ENCODE data around the gene SFT2D3. TPM values are rescaled to one million over a fixed set of nuclear protein-coding genes. Genes with fewer than 3 reads are reported as not detected.
A peak's percentile ranks its signal among the peaks of the same experiment; 100 is the strongest.

Gene SFT2D3
- total RNA-seq, 2 donors from 2014 or later = 11.2 to 11.9 TPM

DNA sequence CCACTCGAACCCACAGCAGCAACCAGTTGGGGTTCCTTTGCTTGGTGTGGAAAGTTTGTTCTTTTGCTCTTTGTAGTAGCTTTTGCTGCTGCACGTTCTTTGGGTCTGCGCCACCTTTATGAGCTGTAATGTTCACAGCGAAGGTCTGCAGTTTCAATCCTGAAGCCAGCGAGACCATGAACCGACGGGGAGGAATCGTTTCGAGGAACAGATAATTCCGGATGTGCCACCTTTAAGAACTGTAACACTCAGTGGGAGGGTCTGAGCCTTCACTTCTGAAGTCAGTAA is 41.1 kb upstream of the SFT2D3 start:
- no peak overlapping the region for H3K4me3 ChIP-seq
- H3K9me3 ChIP-seq = no peaks in the 10 kb centered on the region
- ATAC-seq = no peak
- DNase-seq = no peak
- peaks cover 4% of the 10 kb centered on the region for H3K4me1 ChIP-seq
- H3K27ac ChIP-seq = peak overlapping the region in 1 of 4 donors; percentile 44
- intact Hi-C loops (cut with DNase I) = no loop called here
- WGBS, 2 donors = 83 to 85% methylated on average over 10 of the region's 10 CpGs
- H3K27me3 ChIP-seq = peaks cover 0 to 12% of the 10 kb centered on the region in 2 donors
- no peaks in the 10 kb centered on the region for H3K36me3 ChIP-seq (replicated peaks in 1 of 2; ENCODE audit: insufficient read depth in 1 of 2, low read depth in 2 of 2)
- TF ChIP-seq POLR2A (IDR thresholded peaks at IDR 0.05) = no peak
- no peak for TF ChIP-seq CTCF (IDR thresholded peaks at IDR 0.05)

GRCh38 chr2:127661072-127661649 is 40.1 kb upstream of the SFT2D3 start:
- intact Hi-C loops (cut with DNase I) = no loop called here
- 77 to 79% methylated on average over 8 to 14 of the region's 14 CpGs for WGBS, 2 donors
- Histone ChIP-seq H3K27ac (peak overlapping the region in 2 of 4 donors; percentile 39), H3K36me3 (replicated peaks in 1 of 2; ENCODE audit: insufficient read depth in 1 of 2, low read depth in 2 of 2) (no peaks in the 10 kb centered on the region), H3K4me1 (peaks cover 4% of the 10 kb centered on the region), H3K27me3 (peaks cover 0 to 12% of the 10 kb centered on the region in 2 donors), H3K4me3 (no peak overlapping the region), H3K9me3 (no peaks in the 10 kb centered on the region)
- DNase-seq = peak in 1 of 4 donors; percentile 25
- ATAC-seq = no peak
- TF ChIP-seq POLR2A (IDR thresholded peaks at IDR 0.05) (no peak), CTCF (IDR thresholded peaks at IDR 0.05) (no peak)

DNA sequence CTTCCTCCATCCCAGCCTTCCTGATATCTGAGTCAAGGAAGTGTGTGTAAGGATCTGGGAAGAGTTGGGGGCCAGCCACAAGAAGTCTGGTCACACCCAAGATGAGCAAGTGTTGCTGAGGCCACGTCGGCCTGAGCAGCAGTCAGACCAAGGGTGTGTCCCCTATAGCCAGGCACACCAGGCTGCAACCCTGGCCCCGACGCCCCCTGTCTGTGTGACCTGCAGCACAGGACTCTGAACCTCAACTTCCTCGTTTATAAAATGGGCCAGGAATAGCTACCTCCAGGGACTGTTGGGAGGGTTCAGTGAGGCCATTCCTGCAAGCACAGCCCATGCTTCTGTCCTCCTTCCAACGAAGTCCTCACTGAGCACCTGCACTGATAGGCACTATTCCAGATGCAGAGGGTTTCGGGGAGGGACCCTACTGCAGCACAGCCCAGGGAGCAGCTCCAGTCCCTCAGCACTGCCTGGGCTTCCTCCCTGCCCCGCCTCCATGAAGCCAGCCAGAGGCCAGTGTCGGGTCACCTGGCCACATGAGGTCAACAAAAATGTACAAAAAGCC is 39.3 kb upstream of the SFT2D3 start:
- no peak for ATAC-seq
- intact Hi-C loops (cut with DNase I) = no loop called here
- WGBS, 2 donors = 46% methylated on average over 9 of the region's 9 CpGs; no CpG with 5 or more reads in 1 of the 2 donors
- H3K9me3 ChIP-seq = no peaks in the 10 kb centered on the region
- no peak overlapping the region for H3K27ac ChIP-seq
- H3K4me1 ChIP-seq = peaks cover 4% of the 10 kb centered on the region
- no peak for TF ChIP-seq CTCF (IDR thresholded peaks at IDR 0.05)
- no peak for DNase-seq
- H3K4me3 ChIP-seq = no peak overlapping the region
- H3K36me3 ChIP-seq (replicated peaks in 1 of 2; ENCODE audit: insufficient read depth in 1 of 2, low read depth in 2 of 2) = no peaks in the 10 kb centered on the region
- H3K27me3 ChIP-seq = peaks cover 0 to 12% of the 10 kb centered on the region in 2 donors

GRCh38 chr2:127662937-127663565 is 38.2 kb upstream of the SFT2D3 start:
- no peaks in the 10 kb centered on the region for H3K9me3 ChIP-seq
- H3K4me1 ChIP-seq = peaks cover 4% of the 10 kb centered on the region
- intact Hi-C loops (cut with DNase I) = no loop called here
- H3K27me3 ChIP-seq = peaks cover 0 to 12% of the 10 kb centered on the region in 2 donors
- TF ChIP-seq CTCF (IDR thresholded peaks at IDR 0.05) = no peak
- TF ChIP-seq POLR2A (IDR thresholded peaks at IDR 0.05) = no peak
- peak overlapping the region in 2 of 4 donors; percentile 24 to 28 for H3K27ac ChIP-seq
- 88 to 89% methylated on average over 9 of the region's 9 CpGs for WGBS, 2 donors
- DNase-seq (no peak), ATAC-seq (no peak)
- H3K36me3 ChIP-seq (replicated peaks in 1 of 2; ENCODE audit: insufficient read depth in 1 of 2, low read depth in 2 of 2) = no peaks in the 10 kb centered on the region
- no peak overlapping the region for H3K4me3 ChIP-seq

Measured in body of pancreas (tissue), 4 donors.